ENCODE data around the gene TFIP11. TPM values are rescaled to one million over a fixed set of nuclear protein-coding genes. Genes with fewer than 3 reads are reported as not detected.
A peak's percentile ranks its signal among the peaks of the same experiment; 100 is the strongest.

TFIP11 gene
- total and polyA plus RNA-seq, 3 donors from 2014 or later, result 44.3 to 100 (median 51.3) TPM

- Histone ChIP-seq H3K36me3 (ENCODE audit: low read depth, missing control alignments) (no peaks in the 10 kb centered on the region), H3K4me1 (peaks cover 30% of the 10 kb centered on the region), H3K9me3 (no peaks in the 10 kb centered on the region), H3K4me3 (no peak overlapping the region), H3K27me3 (no peaks in the 10 kb centered on the region), H3K27ac (no peak overlapping the region)
- TF ChIP-seq CTCF (IDR thresholded peaks at IDR 0.05) (no peak), POLR2A (IDR thresholded peaks at IDR 0.05) (no peak)
- WGBS, 2 donors, result 53 to 76% methylated on average over 3 of the region's 3 CpGs
- DNase-seq, result no peak
- intact Hi-C loops (cut with DNase I; ENCODE audit: low total_unique reads), result no loop called here
Measured at GRCh38 chr22:26485806-26486390, 26.4 kb downstream of the TFIP11 start.

GRCh38 chr22:26485013-26485412 lies 27.3 kb downstream of the TFIP11 start:
- Histone ChIP-seq H3K9me3 (no peaks in the 10 kb centered on the region), H3K27ac (no peak overlapping the region), H3K27me3 (no peaks in the 10 kb centered on the region), H3K4me3 (no peak overlapping the region), H3K4me1 (peaks cover 39% of the 10 kb centered on the region), H3K36me3 (ENCODE audit: low read depth, missing control alignments) (no peaks in the 10 kb centered on the region)
- 49% methylated on average over 7 of the region's 7 CpGs for WGBS, 2 donors
- DNase-seq, result no peak
- intact Hi-C loops (cut with DNase I; ENCODE audit: low total_unique reads), result no loop called here
- TF ChIP-seq POLR2A (IDR thresholded peaks at IDR 0.05) (no peak), CTCF (IDR thresholded peaks at IDR 0.05) (no peak)

- TF ChIP-seq CTCF (IDR thresholded peaks at IDR 0.05) (no peak), POLR2A (IDR thresholded peaks at IDR 0.05) (no peak)
- intact Hi-C loops (cut with DNase I; ENCODE audit: low total_unique reads), result no loop called here
- Histone ChIP-seq H3K4me1 (peaks cover 42% of the 10 kb centered on the region), H3K36me3 (ENCODE audit: low read depth, missing control alignments) (no peaks in the 10 kb centered on the region), H3K27me3 (no peaks in the 10 kb centered on the region), H3K4me3 (peak overlapping the region; percentile 87 to 97), H3K27ac (peak overlapping the region in 1 of 2 donors; percentile 98), H3K9me3 (no peaks in the 10 kb centered on the region)
- 5% methylated on average over 6 of the region's 6 CpGs for WGBS, 2 donors
- no peak for DNase-seq
Measured at GRCh38 chr22:26484360-26484706, 27.9 kb downstream of the TFIP11 start.

- Histone ChIP-seq H3K4me3 (peak within 1 kb of the TSS; percentile 87 to 97), H3K4me1 (peaks cover 47% of the 10 kb centered on the region), H3K27me3 (no peaks in the 10 kb centered on the region), H3K9me3 (no peaks in the 10 kb centered on the region), H3K36me3 (ENCODE audit: low read depth, missing control alignments) (no peaks in the 10 kb centered on the region), H3K27ac (peak within 1 kb of the TSS; percentile 96 to 98)
- 0 to 2% methylated on average over 18 to 83 of the region's 85 CpGs for WGBS, 2 donors
- TF ChIP-seq POLR2A (IDR thresholded peaks at IDR 0.05) (no peak), CTCF (IDR thresholded peaks at IDR 0.05) (no peak)
- intact Hi-C loops (cut with DNase I; ENCODE audit: low total_unique reads), result no loop called here
- DNase-seq, result peak; percentile 93
Measured at GRCh38 chr22:26483439-26484359, 28.6 kb downstream of the TFIP11 start, which contains the start of the genes HPS4 and SRRD. HPS4 (minus strand) TSS chr22:26483783; CDS start chr22:26481762, 2,021 bp downstream. SRRD (plus strand) TSS chr22:26483877; CDS start chr22:26483891, 14 bp downstream.

Measured in testis (tissue), 3 donors.